HG02623 (cell line): ENCODE data around the gene ADGRV1.
"Not testable (repeated sequence)": the region's sequence is repeated elsewhere in the genome, so short reads cannot be mapped to it uniquely, and the experiment has no call there.

Experiments
- ATAC-seq: cut with Tn5 transposase; IDR thresholded peaks from one replicate; pipeline ENCODE4 v1.9.1; 2021; ENCODE audit warnings: moderate library complexity; ENCODE audit not compliant: unreplicated experiment

Gene ADGRV1

GRCh38 chr5:91018200-91018599, 459.6 kb downstream of the ADGRV1 start:
- ATAC-seq: no peak

GRCh38 chr5:91018712-91019371, 460.2 kb downstream of the ADGRV1 start:
- ATAC-seq: no peak

GRCh38 chr5:91020065-91020800, 461.6 kb downstream of the ADGRV1 start:
- ATAC-seq: no peak

DNA sequence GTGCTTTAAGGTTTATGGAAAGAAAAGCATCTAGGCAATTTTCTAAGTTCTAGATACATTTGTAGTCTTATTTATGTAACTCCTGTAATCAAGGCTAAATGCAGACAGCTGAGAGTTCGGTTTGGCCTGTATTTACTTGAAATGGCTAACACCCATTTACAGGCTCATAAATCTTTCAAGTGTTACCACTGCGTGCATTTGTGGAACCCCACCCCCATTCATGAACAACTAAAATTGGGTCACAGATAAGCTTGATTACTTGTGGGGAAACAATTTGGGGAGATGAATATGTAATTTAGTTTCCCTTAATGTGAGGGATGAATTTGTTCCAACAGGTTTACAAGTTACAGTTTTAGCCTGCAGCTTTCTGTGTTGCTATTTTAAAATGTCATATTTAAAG, 463.9 kb downstream of the ADGRV1 start:
- no peak for ATAC-seq

- no peak for ATAC-seq
Measured at GRCh38 chr5:91024206-91024605, 465.6 kb downstream of the ADGRV1 start.

DNA sequence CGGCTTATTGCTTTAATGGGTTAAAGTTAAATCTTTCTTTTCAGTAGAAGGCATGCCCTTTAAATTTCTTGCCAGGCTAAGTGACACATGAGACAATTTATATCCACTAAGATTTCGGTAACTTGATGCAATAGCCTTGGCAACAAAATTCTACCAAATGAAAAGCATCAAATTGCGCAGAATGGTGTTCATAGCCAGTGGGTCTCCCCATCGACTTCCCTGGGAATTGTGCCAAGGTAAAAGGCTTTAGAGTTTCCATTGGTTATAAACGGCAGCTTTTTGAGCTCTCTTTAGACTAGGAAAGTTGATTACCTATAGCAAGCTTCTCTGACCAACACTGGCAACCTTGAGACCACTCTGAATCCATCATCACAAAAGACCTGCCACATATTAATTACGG, 466.1 kb downstream of the ADGRV1 start:
- ATAC-seq: no peak

GRCh38 chr5:91025449-91025848, 466.9 kb downstream of the ADGRV1 start:
- no peak for ATAC-seq

GRCh38 chr5:91025956-91026355, 467.4 kb downstream of the ADGRV1 start:
- no peak for ATAC-seq

GRCh38 chr5:91026466-91026865, 467.9 kb downstream of the ADGRV1 start:
- ATAC-seq: no peak

GRCh38 chr5:91027405-91028139, 469.0 kb downstream of the ADGRV1 start:
- ATAC-seq: no peak

- no peak for ATAC-seq
Measured at GRCh38 chr5:91028499-91028956, 469.9 kb downstream of the ADGRV1 start.

DNA sequence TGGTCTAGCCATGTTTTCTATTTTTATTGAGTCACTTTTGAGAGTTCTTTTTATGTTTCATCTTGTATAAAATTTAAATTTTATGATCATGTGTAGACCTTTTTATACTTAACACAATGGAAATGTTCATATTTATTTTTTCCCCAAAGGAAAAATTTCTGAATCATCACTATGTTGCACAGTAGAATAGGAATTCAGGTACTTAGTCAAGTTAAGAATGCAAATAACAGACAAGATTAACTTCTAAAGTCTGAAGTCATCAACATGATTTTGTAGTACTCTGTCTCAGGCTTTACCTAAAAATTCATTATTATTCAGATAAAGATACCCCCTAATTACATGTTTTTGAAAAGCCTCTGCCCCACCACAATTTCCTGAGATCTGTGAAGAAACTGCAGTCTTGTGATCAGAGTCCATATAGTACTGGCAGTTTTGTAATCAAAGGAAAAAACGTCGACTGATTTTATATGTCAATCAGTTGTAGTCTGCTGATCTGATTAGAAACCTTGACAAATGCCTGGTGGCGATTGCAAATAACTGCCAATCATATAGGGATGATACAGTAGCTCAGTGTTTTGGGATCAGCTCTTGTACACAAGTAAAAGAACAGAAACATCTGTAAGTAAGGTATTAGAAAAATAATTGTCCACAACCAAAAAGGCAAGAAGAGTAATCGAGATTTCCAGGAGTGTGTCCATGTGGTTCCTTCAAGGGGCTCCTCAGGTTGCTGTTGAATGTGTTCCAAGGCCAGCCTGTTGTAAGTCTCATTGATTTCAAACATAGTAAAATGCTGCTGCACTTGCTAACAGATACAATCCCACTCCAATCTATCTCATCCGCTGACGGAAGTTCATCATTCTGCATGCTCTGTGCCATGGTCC, 472.2 kb downstream of the ADGRV1 start:
- ATAC-seq: no peak

DNA sequence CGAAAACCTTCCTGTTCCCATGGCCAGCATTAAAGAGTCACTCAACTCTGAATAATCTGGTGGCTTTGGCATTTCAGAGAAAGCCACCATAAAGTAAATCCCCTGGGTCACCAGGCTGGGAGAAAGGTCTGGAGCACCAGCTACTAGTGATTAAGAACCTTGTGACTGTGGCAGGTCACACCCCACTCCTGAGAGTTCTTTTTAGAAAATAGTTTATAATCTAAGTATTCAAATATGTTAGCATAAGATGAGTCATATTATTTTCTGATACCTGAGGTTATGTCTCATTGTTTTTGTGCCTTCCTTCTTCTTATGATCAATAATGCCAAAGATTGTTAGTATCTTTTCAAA, 472.8 kb downstream of the ADGRV1 start:
- no peak for ATAC-seq

DNA sequence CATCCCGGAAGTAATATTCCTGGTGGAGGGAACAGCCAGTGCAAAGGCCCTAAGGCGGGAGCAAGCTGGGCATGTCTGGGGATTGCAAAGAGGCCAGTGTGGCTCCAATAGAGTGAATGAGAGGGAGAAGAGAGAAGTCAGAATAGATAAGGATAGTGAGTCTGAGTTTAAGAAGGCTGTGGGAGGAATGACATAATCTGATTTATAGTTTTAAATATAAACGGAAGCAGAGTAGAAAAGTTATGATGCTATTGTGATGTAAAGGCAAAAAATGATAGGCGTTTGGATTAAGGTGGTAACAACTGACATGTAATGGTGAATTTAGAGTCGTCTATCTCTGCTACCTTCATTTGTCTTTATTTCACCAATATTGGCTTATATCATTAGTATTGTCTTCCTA, 473.5 kb downstream of the ADGRV1 start:
- ATAC-seq: no peak

DNA sequence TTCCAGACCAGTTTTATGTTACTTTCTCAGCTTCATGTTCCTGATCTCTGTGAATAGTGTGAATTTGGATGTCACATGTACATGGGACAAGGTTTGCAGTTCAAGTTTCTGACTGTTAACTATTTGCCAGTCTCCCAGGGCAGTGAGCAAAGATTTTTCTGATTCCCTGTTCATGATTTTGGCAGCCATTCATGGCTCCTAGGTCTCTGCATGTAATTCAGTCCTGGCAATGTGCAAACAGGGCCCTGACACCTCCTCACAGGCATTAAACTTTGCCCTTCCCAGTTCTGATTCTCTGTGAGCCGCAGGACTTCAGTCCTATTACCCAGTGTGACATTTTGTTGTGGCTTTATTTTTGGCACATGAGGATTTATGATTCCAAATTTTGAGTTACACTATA, 474.8 kb downstream of the ADGRV1 start:
- ATAC-seq: no peak

GRCh38 chr5:91038180-91038808, 479.7 kb downstream of the ADGRV1 start:
- ATAC-seq: no peak

- not testable (repeated sequence) for ATAC-seq
Measured at GRCh38 chr5:91041132-91041531, 482.5 kb downstream of the ADGRV1 start.

DNA sequence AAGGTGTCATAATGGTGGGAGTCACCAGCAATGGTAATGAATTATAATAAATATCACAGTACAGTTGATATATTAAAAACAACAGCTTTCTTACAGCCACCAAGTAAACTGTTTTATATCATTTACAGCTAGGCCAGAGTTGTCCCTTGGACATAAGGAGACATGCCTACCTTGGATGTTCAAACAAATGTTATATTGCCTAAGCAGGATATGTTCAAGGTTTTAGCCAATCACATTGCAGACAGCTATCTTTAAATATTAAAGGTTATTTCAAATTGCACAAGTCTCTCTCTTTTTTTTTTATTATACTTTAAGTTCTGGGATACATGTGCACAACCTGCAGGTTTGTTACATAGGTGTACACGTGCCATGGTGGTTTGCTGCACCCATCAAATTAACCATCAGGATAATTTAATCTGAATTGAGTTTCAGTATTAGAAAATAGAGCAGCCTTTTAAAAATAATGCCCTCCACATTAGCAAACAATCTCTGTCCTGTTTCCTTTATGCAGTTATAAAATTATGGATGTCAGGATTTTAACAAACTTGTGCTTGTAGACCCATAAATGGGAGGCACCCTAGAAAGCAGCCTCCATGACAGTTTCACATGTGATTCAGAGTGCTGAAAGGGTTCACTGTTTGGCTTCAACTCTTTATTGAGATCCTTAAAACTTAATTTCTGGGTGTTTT, 483.8 kb downstream of the ADGRV1 start:
- no peak for ATAC-seq

- ATAC-seq: no peak
Measured at GRCh38 chr5:91042936-91043255, 484.3 kb downstream of the ADGRV1 start.

GRCh38 chr5:91048073-91048472, 489.5 kb downstream of the ADGRV1 start:
- ATAC-seq: no peak
